Caco-2 (cell line): ENCODE results near the gene TSR3. TPM values are rescaled to one million over a fixed set of nuclear protein-coding genes. Genes with fewer than 3 reads are reported as not detected.

Experiments
- BruUV-seq: library from RNA; stranded (reverse); fragments of 400-500 nt; replicated peaks from 2 replicates; lab custom pipeline; 2021; lab: Mats Ljungman, UMichigan
- CTCF ChIA-PET: fragments of 300-600 bp; sonication (Branson Sonifier 250); formaldehyde crosslinking; loops from one replicate; lab custom pipeline; 2022; ENCODE audit warnings: antibody characterized with exemption; lab: Charles Lee
- POLR2A ChIA-PET: fragments of 300-600 bp; sonication (Branson Sonifier 250); formaldehyde crosslinking; loops from one replicate; lab custom pipeline; 2022; ENCODE audit warnings: antibody characterized with exemption; lab: Charles Lee
- DNase-seq, 2 experiments: peaks; one replicate each; pipeline versions ENCODE4 v3.0.0 to v3.0.0-alpha.2; 2020 to 2022
- H3K27me3 ChIP-seq: replicated peaks from 2 replicates; pipeline ENCODE4 v1.6.0; 2011; ENCODE audit warnings: low read length; ENCODE audit not compliant: control insufficient read depth, insufficient read depth
- H3K36me3 ChIP-seq: 2 replicates; pipeline ENCODE4 v1.5.1; 2011; ENCODE audit warnings: low read length; ENCODE audit not compliant: control insufficient read depth, insufficient read depth
- H3K4me1 ChIP-seq: fragments of 250-450 bp; sonication (Bioruptor Pico); 2 replicates; pipeline ENCODE4 v1.5.1; 2020; ENCODE audit warnings: mild to moderate bottlenecking
- H3K4me3 ChIP-seq: 2 replicates; pipeline ENCODE4 v1.5.1; 2011; ENCODE audit warnings: low read depth, mild to moderate bottlenecking, control low read depth, low read length
- H3K9me3 ChIP-seq: fragments of 250-450 bp; sonication (Bioruptor Pico); 2 replicates; pipeline ENCODE4 v1.5.1; 2020; ENCODE audit warnings: mild to moderate bottlenecking, moderate library complexity
- H3K27ac Mint-ChIP-seq: one replicate; pipeline ENCODE4 v1.8.0; 2022; ENCODE audit warnings: mixed read lengths; ENCODE audit not compliant: unreplicated experiment
- H3K27me3 Mint-ChIP-seq: one replicate; pipeline ENCODE4 v1.8.0; 2022; ENCODE audit warnings: mixed read lengths; ENCODE audit not compliant: insufficient read depth, unreplicated experiment
- H3K36me3 Mint-ChIP-seq: one replicate; pipeline ENCODE4 v1.8.0; 2022; ENCODE audit warnings: mild to moderate bottlenecking, mixed read lengths; ENCODE audit not compliant: insufficient read depth, unreplicated experiment
- H3K4me1 Mint-ChIP-seq: one replicate; pipeline ENCODE4 v1.8.0; 2022; ENCODE audit warnings: low read depth, mixed read lengths; ENCODE audit not compliant: unreplicated experiment
- H3K4me3 Mint-ChIP-seq: one replicate; pipeline ENCODE4 v1.8.0; 2022; ENCODE audit warnings: mild to moderate bottlenecking, moderate library complexity, mixed read lengths; ENCODE audit not compliant: unreplicated experiment
- H3K9me3 Mint-ChIP-seq: one replicate; pipeline ENCODE4 v1.8.0; 2022; ENCODE audit warnings: mixed read lengths; ENCODE audit not compliant: unreplicated experiment
- CTCF ChIP-seq, 2 experiments: fragments of 200-600 bp in 1 of 2; IDR thresholded peaks; 1 replicate in 1 of 2; 2 replicates in 1 of 2; pipeline versions ENCODE4 v1.5.1 to v1.8.0; 2011 to 2022; ENCODE audit warnings: antibody characterized with exemption in 1 of 2, control low read depth in 1 of 2, inconsistent platforms in 1 of 2, low read depth in 1 of 2, low read length in 1 of 2, mild to moderate bottlenecking in 1 of 2, moderate library complexity in 1 of 2; ENCODE audit not compliant: insufficient read depth in 1 of 2, severe bottlenecking in 1 of 2, unreplicated experiment in 1 of 2
- intact Hi-C: fragments of 100-400 bp; cut with micrococcal nuclease; formaldehyde crosslinking; loops from one replicate; pipeline ENCODE4 v1.10.0; 2022; ENCODE audit not compliant: unreplicated experiment
- total RNA-seq: library from RNA; stranded (reverse); gene quantifications from 2 replicates; pipeline ENCODE4 v1.2.3, GENCODE V29; 2022

TSR3 gene
- total RNA-seq, 1 experiment from 2014 or later: 48.6 TPM

GRCh38 chr16:1344499-1344898 is 7.2 kb downstream of the TSR3 start:
- Histone ChIP-seq H3K27me3 (no peaks in the 10 kb centered on the region), H3K4me3 (no peak overlapping the region), H3K4me1 (0 out of 2 replicates have a peak, but pooled peaks cover 3% of the 10 kb centered on the region), H3K9me3 (no peaks in the 10 kb centered on the region), H3K36me3 (no peaks in the 10 kb centered on the region; the same call in 1 of the 2 replicates)
- Mint-ChIP-seq H3K4me1 (peaks cover 8% of the 10 kb centered on the region), H3K36me3 (peaks cover 8% of the 10 kb centered on the region), H3K4me3 (no peak overlapping the region), H3K9me3 (no peaks in the 10 kb centered on the region), H3K27me3 (peaks cover 3% of the 10 kb centered on the region), H3K27ac (no peak overlapping the region)
- BruUV-seq: no TSS peak
- intact Hi-C loops: no loop called here
- ChIA-PET CTCF (interaction anchor here (0.6 kb wide), 1 partner anchor 992 kb away, joined by 3 read pairs; the partner anchor contains the start of gene AXIN1), POLR2A (no interaction called here)
- DNase-seq: no peak
- TF ChIP-seq CTCF (IDR thresholded peaks at IDR 0.05; ENCODE audit: insufficient read depth in 1 of 2, low read depth in 1 of 2, low read length in 1 of 2, severe bottlenecking in 1 of 2, unreplicated experiment in 1 of 2): no peak

- no peak for TF ChIP-seq CTCF (IDR thresholded peaks at IDR 0.05; ENCODE audit: insufficient read depth in 1 of 2, low read depth in 1 of 2, low read length in 1 of 2, severe bottlenecking in 1 of 2, unreplicated experiment in 1 of 2)
- peak overlapping the region; percentile 68 for H3K27ac Mint-ChIP-seq
- no peaks in the 10 kb centered on the region for H3K9me3 Mint-ChIP-seq
- 0 out of 2 replicates have a peak, but pooled peaks cover 3% of the 10 kb centered on the region for H3K4me1 ChIP-seq
- H3K9me3 ChIP-seq: no peaks in the 10 kb centered on the region
- H3K36me3 Mint-ChIP-seq: peaks cover 8% of the 10 kb centered on the region
- H3K4me1 Mint-ChIP-seq: peaks cover 8% of the 10 kb centered on the region
- H3K36me3 ChIP-seq: no peaks in the 10 kb centered on the region; the same call in 1 of the 2 replicates
- H3K4me3 ChIP-seq: peak overlapping the region; percentile 61
- DNase-seq: no peak
- peaks cover under 1% of the 10 kb centered on the region; the same call in 1 of the 2 replicates for H3K27me3 ChIP-seq
- POLR2A ChIA-PET: interaction anchor here (1.0 to 1.9 kb wide), 2 partner anchors 34 to 77 kb away, joined by 6 read pairs; partner anchors contain the start of genes UBE2I and UQCC4
- no TSS peak for BruUV-seq
- intact Hi-C loops: no loop called here
- CTCF ChIA-PET: interaction anchor here (0.6 to 1.7 kb wide), 5 partner anchors 20 to 991 kb away, joined by 3 to 11 read pairs (median 8); partner anchors contain the start of genes AXIN1 and PERCC1
- peak overlapping the region; percentile 83 for H3K4me3 Mint-ChIP-seq
- H3K27me3 Mint-ChIP-seq: peaks cover 3% of the 10 kb centered on the region
Measured at GRCh38 chr16:1343428-1344242, 8.0 kb downstream of the TSR3 start.
